HG03139 (cell line): ENCODE data around the gene CHTF8.
"Not testable (repeated sequence)": the region's sequence is repeated elsewhere in the genome, so short reads cannot be mapped to it uniquely, and the experiment has no call there.

Experiments
- ATAC-seq: cut with Tn5 transposase; IDR thresholded peaks from one replicate; pipeline ENCODE4 v1.9.1; 2021; ENCODE audit not compliant: unreplicated experiment

CHTF8 gene

DNA sequence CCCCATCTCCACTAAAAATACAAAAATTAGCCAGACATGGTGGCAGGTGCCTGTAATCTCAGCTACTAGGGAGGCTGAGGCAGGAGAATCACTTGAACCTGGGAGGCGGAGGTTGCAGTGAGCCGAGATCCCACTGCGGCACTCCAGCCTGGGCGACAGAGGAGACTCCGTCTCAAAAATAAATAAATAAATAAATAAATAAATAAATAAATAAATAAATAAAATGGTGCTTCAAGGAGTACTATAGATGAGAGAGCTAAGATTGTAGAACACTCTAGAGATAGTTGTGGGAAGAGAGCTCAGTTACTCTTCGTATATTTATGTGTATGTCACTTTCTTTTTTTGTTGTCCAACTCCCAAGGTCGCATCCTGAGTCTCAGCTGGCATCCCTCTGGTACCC is 7.1 kb upstream of the CHTF8 start:
- ATAC-seq = not testable (repeated sequence)

- ATAC-seq = no peak
These were observed 6.2 kb upstream of the CHTF8 start for GRCh38 chr16:69138608-69139007.

- no peak for ATAC-seq
These were observed 1.1 kb upstream of the CHTF8 start for GRCh38 chr16:69133373-69133954.

DNA sequence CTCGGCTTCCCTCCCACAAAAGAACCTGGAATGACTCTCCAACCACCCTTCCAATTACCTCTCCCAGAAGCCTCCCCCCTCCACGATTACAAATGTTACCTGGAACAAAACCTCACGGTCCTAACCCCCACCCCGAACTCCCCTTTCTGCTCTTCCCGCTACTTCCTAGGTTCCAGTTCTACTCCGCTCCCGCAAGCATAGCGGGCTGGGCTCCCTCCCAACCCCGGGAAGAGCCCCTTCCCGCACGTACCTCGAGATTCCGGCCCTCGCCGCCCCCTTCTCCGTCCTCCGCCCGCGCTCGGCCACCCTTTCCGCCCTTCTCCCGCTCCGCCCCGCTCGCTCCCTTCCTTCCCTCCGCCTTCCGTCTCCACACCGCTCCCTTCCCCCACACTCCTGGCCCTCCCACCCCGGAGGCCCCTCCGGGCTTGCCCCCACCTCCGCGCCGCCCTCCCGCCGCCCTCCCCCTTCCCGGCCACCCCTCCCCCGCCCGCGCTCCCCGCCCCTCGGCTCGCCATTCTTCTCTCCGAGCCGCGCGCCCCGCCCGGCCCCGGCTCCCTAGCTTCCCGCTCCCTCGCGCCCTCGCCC is 457 bp downstream of the CHTF8 start:
- peak; percentile 30 for ATAC-seq

- ATAC-seq = no peak
These were observed 1.1 kb downstream of the CHTF8 start for GRCh38 chr16:69131167-69131838.

DNA sequence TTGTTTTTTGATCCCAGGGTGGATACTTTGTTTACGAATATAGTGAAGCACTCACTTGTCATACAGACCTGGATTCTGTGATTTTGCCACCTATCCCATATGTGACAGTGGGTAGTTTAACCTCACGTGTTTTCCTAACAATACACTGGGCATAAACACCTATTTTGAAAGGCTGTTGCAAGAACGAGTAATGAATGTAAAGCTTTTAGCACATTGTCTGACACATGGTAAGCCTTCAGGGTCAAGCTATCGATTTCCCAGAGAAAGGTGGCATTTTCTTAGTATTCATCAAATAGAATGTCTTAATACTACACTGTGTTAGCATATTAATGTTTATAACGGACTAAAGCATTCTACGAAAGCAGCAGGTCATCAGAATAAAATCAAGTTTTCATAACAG is 1.9 kb downstream of the CHTF8 start:
- no peak for ATAC-seq

DNA sequence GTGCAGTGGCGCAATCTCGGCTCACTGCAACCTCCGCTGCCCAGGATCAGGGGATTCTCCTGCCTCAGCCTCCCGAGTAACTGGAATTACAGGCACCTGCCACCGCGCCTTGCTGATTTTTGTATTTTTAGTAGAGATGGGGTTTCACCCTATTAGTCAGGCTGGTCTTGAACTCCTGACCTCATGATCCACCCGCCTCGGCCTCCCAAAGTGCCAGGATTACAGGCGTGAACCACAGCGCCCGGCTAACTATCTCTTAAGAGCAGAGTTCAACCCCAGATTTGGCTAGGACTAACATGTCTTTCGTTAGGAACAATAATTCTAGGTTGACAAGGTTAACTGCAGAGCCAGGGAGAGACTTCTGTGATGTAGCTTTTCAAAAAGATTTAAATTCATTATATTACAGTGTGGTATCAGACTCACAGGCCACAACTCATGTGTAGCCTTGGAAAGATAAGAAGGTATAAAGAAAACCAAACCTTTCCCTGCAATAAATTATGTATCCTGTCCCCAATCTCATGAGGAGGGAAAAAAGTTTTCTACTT is 4.3 kb downstream of the CHTF8 start:
- ATAC-seq = no peak

DNA sequence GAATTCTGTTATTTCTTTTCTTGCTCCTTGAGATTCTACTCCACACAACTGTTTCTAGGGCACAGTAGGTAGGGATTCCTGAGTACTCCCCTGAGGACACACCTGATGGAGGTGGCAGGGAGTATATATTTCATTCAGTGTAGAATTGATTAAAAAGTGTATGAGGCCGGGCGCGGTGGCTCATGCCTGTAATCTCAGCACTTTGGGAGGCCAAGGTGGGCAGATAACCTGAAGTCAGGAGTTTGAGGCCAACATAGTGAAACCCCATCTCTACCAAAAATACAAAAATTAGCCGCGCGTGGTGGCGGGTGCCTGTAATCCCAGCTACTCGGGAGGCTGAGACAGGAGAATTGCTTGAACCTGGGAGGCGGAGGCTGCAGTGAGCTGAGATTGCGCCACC is 5.6 kb downstream of the CHTF8 start:
- not testable (repeated sequence) for ATAC-seq

GRCh38 chr16:69126221-69126620 is 6.2 kb downstream of the CHTF8 start:
- ATAC-seq = no peak

DNA sequence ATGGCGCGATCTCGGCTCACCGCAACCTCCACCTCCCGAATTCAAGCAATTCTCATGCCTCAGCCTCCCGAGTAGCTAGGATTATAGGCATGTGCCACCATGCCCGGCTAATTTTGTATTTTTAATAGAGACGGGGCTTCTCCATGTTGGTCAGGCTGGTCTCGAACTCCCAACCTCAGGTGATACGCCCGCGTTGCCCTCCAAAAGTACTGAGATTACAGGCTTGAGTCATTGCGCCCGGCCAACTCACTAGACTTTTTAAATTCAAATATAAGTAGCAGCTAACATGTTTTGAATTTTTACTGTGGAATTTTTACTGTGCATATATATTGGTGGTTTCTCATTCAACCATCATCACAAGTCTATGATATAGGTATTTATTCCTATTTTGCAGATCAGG is 7.4 kb downstream of the CHTF8 start:
- not testable (repeated sequence) for ATAC-seq

- ATAC-seq = not testable (repeated sequence)
These were observed 8.0 kb downstream of the CHTF8 start for GRCh38 chr16:69124406-69124805.

- ATAC-seq = no peak
These were observed 8.5 kb downstream of the CHTF8 start for GRCh38 chr16:69123910-69124309.

GRCh38 chr16:69120096-69120664 is 12.2 kb downstream of the CHTF8 start:
- no peak for ATAC-seq

DNA sequence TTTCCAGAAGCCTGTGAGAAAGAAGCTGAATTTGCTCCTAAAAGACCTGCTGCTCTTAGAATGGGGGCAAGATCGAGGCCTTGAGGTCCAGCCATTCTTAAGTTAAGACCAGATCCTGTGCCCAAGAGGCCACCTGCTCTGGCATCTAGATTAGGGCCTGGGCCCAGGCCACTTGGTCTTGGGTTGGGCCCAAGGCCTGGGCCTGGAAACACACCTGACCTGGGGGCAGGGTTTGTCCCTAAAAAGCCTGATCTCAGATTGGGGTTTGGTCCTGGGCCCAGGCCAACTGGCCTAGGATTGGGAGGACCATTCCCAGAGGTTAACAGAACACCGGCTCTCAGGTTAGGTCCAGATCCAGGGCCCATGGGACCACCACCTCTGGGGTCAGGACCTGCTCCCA is 12.9 kb downstream of the CHTF8 start:
- ATAC-seq = no peak

- no peak for ATAC-seq
These were observed 13.4 kb downstream of the CHTF8 start for GRCh38 chr16:69118994-69119393.

- ATAC-seq = no peak
These were observed 13.9 kb downstream of the CHTF8 start for GRCh38 chr16:69118468-69118867.

DNA sequence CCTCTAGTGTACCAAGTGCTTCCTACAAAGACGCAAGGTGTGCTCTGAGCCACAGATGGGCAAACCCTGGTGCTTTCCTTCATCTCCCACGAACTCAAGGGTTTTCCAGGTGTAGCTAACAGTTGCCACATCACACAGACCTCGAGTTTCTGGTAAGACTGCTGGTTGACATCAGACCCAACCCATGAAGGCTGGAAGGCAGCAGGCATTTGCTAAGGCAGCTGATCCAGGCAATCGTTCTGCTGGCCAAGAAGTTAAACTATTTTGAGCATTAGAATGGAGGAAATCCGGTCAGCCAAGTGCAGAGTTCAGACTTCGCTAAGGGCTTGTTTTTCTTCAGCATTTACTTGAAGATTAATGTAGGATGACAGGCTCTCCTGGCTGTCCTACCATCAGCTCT is 15.5 kb downstream of the CHTF8 start:
- ATAC-seq = no peak

GRCh38 chr16:69116256-69116875 is 16.0 kb downstream of the CHTF8 start:
- ATAC-seq = no peak

DNA sequence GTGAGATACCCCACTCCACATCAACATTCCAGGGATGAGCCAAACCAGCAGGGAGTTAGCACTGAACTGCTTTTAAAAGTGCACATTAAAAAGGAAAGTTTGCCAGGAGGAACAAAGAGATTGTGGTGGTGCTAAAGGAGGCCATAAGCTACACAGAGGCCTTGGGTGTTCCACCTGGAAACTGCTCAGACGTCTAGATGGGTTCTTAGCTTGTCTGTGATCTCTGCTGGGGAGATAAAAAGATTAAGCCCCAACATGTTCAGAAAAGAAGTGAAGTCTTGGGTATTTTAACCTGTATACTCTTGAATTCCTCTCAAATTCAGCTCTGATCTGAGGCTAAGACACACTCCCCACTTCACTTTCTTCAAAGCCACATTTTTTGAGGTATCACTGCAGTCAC is 16.6 kb downstream of the CHTF8 start:
- no peak for ATAC-seq

- no peak for ATAC-seq
These were observed 17.0 kb downstream of the CHTF8 start for GRCh38 chr16:69115361-69115760.

GRCh38 chr16:69114976-69115355 is 17.4 kb downstream of the CHTF8 start:
- ATAC-seq = no peak
